Measurements from ENCODE around the gene AQP5.

- no peak for TF ChIP-seq CTCF (IDR thresholded peaks at IDR 0.05; ENCODE audit: insufficient read depth, low read length)
- TF ChIP-seq POLR2AphosphoS5 (IDR thresholded peaks at IDR 0.05; ENCODE audit: low read depth) = no peak
- TF ChIP-seq GABPA (IDR thresholded peaks at IDR 0.05; ENCODE audit: low read depth) = no peak
Observed at GRCh38 chr12:49920915-49921286, 40.8 kb upstream of the AQP5 start.

Data from HL-60 (cell line).